Neutrophil (primary cell): ENCODE measurements around the gene DBN1.

Source experiments
- H3K27ac ChIP-seq: fragments of 200-600 bp; sonication (generic); 2 replicates; pipeline ENCODE4 v1.5.1; 2016; ENCODE audit warnings: mild to moderate bottlenecking, moderate library complexity
- H3K27me3 ChIP-seq: fragments of 200-600 bp; sonication (generic); 2 replicates; pipeline ENCODE4 v1.6.0; 2016; ENCODE audit warnings: mild to moderate bottlenecking
- H3K36me3 ChIP-seq: fragments of 200-600 bp; sonication (generic); 2 replicates; pipeline ENCODE4 v1.5.1; 2017
- H3K4me1 ChIP-seq, 2 experiments: fragments of 200-600 bp in 1 of 2; sonication (generic) in 1 of 2; 1 replicate in 1 of 2; 2 replicates in 1 of 2; pipeline versions ENCODE4 v1.5.1 to v1.6.1; 2013 to 2016; ENCODE audit warnings: low read depth in 1 of 2, low read length in 1 of 2, mild to moderate bottlenecking in 1 of 2, moderate library complexity in 1 of 2; ENCODE audit not compliant: control insufficient read depth in 1 of 2, insufficient read depth in 1 of 2
- H3K4me3 ChIP-seq, 2 experiments: fragments of 200-600 bp in 1 of 2; sonication (generic) in 1 of 2; 1 replicate in 1 of 2; 2 replicates in 1 of 2; pipeline ENCODE4 v1.5.1; 2013 to 2016; ENCODE audit warnings: low read depth in 1 of 2, low read length in 1 of 2, mild to moderate bottlenecking in 1 of 2, moderate library complexity in 1 of 2
- H3K9me3 ChIP-seq: fragments of 200-600 bp; sonication (generic); 2 replicates; pipeline ENCODE4 v1.5.1; 2016
- CTCF ChIP-seq: fragments of 200-600 bp; sonication (generic); IDR thresholded peaks from 2 replicates; pipeline ENCODE4 v1.5.1; 2016; ENCODE audit warnings: antibody characterized with exemption

The DBN1 gene

GRCh38 chr5:177515580-177515979 lies 42.1 kb upstream of the DBN1 start:
- Histone ChIP-seq H3K9me3 (no peaks in the 10 kb centered on the region), H3K4me3 (peak overlapping the region; percentile 89 to 91), H3K27me3 (no peaks in the 10 kb centered on the region), H3K36me3 (peaks cover 48% of the 10 kb centered on the region), H3K4me1 (peaks cover 38 to 40% of the 10 kb centered on the region in 2 experiments), H3K27ac (peak overlapping the region; percentile 86)
- no peak for TF ChIP-seq CTCF

DNA sequence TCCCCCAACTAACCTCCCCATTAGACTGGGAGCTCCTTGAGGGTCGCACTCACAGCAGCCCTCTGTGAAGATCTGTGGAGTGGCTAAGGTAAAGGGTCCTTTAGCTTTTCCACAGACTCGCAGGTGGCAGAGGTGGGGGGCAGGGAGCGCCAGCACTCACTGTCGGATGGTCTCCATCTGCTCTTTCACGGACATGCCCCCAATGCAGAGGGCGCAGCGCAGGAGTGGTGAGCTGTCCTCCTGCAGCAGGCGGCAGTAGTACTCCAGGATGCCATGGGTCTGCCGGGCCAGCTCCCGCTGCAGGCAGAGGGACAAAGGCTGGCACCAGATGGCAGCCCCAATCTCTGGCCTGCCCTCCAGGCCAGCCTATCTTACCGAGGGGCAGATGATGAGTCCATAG lies 41.1 kb upstream of the DBN1 start:
- H3K4me3 ChIP-seq, result no peak overlapping the region
- no peaks in the 10 kb centered on the region for H3K27me3 ChIP-seq
- peaks cover 47% of the 10 kb centered on the region in 2 experiments for H3K4me1 ChIP-seq
- TF ChIP-seq CTCF, result no peak
- peaks cover 38% of the 10 kb centered on the region for H3K36me3 ChIP-seq
- H3K9me3 ChIP-seq, result no peaks in the 10 kb centered on the region
- H3K27ac ChIP-seq, result no peak overlapping the region

- H3K27ac ChIP-seq, result peak overlapping the region; percentile 99
- H3K4me1 ChIP-seq, result peaks cover 47 to 55% of the 10 kb centered on the region in 2 experiments
- H3K9me3 ChIP-seq, result no peaks in the 10 kb centered on the region
- H3K36me3 ChIP-seq, result peaks cover 30% of the 10 kb centered on the region
- no peak for TF ChIP-seq CTCF
- H3K27me3 ChIP-seq, result no peaks in the 10 kb centered on the region
- no peak overlapping the region for H3K4me3 ChIP-seq
These were observed 40.1 kb upstream of the DBN1 start for GRCh38 chr5:177513500-177513899.

DNA sequence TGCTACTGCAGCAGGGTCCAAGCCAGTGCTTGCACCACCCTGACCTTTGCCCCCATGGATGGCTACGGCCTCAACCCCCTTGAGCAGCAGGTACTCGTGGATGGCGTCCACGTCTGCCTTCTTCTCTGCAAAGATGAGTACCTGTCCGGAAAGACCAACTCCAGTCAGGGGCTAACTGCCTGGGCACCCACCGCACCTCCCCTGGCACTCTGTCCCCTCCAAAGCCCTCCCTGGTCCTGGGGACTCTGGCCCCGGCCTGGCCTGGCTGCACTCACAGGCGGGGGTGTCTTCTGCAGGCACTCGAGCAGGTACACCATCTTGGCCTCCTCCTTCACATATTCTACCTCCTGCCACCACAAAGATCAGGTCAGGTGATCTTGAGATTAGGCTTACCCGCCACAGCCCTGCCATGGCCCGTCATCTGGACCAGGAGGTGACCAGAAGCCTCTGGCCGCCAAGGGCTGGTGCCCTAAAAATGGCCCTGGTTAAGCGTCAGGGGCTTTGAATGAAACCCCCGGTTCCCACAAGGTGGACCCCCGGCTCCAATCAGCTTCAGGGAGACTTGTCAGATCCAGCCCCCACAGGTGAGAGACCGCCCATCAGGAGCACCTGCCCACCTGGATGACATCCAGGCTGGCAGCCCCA lies 39.4 kb upstream of the DBN1 start:
- H3K4me1 ChIP-seq, result peaks cover 47 to 61% of the 10 kb centered on the region in 2 experiments

DNA sequence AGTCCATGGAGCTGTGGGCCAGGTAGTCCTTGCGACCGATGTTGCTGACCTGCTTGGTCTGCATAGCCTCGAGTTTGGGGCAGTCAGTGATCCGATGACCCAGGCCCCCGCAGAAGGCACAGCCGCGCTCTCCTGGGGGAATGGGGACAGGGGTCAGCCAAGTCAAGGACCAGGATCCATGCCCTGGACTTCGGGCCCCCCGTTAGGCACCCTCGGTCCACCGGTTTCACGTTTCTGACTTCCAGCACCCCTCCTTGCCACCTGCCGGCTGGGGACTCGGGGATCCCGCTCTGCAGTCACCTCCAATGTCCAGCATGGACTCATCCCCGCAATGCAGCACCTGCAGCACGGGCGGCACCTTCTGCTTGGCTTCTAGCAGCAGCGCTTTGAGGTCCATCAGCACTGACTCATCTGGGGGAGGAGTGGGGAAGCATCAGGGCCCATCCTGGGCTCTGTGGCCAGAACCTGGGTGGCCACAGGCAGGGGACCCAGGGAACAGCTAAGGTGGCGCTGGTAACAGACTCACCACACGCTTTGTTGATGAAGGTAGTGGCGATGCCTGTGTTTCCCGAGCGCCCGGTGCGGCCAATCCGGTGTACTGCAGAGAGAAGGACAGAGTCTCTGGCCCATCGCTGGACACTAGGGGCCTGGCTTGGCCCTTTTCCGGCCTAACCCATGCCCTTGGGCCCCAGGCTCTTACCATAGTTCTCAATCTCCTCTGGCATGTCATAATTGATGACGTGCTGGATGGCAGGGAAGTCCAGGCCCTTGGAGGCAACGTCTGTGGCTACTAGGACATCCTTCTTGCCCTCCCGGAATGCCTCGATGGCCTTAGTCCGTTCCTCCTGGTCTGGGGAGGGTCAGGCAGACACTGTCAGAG lies 38.6 kb upstream of the DBN1 start:
- no peak for TF ChIP-seq CTCF
- H3K4me1 ChIP-seq, result peaks cover 48 to 63% of the 10 kb centered on the region in 2 experiments
- H3K27ac ChIP-seq, result peak overlapping the region; percentile 99
- no peaks in the 10 kb centered on the region for H3K9me3 ChIP-seq
- peaks cover 42% of the 10 kb centered on the region for H3K36me3 ChIP-seq
- peak overlapping the region in 1 of 2 experiments; percentile 20 for H3K4me3 ChIP-seq
- H3K27me3 ChIP-seq, result no peaks in the 10 kb centered on the region

More for the DNA sequence above, 39.4 kb upstream of the DBN1 start:
- no peaks in the 10 kb centered on the region for H3K9me3 ChIP-seq
- H3K4me3 ChIP-seq, result no peak overlapping the region
- H3K27me3 ChIP-seq, result no peaks in the 10 kb centered on the region
- peak overlapping the region; percentile 99 for H3K27ac ChIP-seq
- peaks cover 35% of the 10 kb centered on the region for H3K36me3 ChIP-seq
- TF ChIP-seq CTCF, result no peak
